H9 (cell line): ENCODE measurements around the gene ITPK1. TPM values are rescaled to one million over a fixed set of nuclear protein-coding genes. Genes with fewer than 3 reads are reported as not detected.

Experiments
- DNase-seq: peaks from one replicate; pipeline ENCODE4 v3.0.0-alpha.2; 2017
- H2AFZ ChIP-seq: one replicate; pipeline ENCODE4 v1.6.1; 2013; ENCODE audit warnings: mild to moderate bottlenecking, low read length, control low read depth, moderate library complexity
- H2AK5ac ChIP-seq: 2 replicates; pipeline ENCODE4 v1.6.1; 2013; ENCODE audit warnings: low read length, control low read depth, mixed read lengths; ENCODE audit not compliant: insufficient read length
- H2BK120ac ChIP-seq: one replicate; pipeline ENCODE4 v1.6.1; 2013; ENCODE audit warnings: low read depth, mild to moderate bottlenecking, low read length, control low read depth, inconsistent platforms; ENCODE audit not compliant: poor library complexity, severe bottlenecking
- H2BK12ac ChIP-seq: 2 replicates; pipeline ENCODE4 v1.6.1; 2013; ENCODE audit warnings: low read length, control low read depth, mixed read lengths, low read depth; ENCODE audit not compliant: insufficient read length
- H2BK15ac ChIP-seq: 2 replicates; pipeline ENCODE4 v1.6.1; 2013; ENCODE audit warnings: low read depth, low read length, control low read depth
- H2BK20ac ChIP-seq: one replicate; pipeline ENCODE4 v1.6.1; 2013; ENCODE audit warnings: low read depth, mild to moderate bottlenecking, low read length, control low read depth, inconsistent platforms; ENCODE audit not compliant: poor library complexity, severe bottlenecking
- H2BK5ac ChIP-seq: 2 replicates; pipeline ENCODE4 v1.6.1; 2013; ENCODE audit warnings: low read length, control low read depth, mixed read lengths; ENCODE audit not compliant: insufficient read length
- H3K14ac ChIP-seq: 2 replicates; pipeline ENCODE4 v1.6.1; 2013; ENCODE audit warnings: low read length, control low read depth; ENCODE audit not compliant: insufficient read depth
- H3K18ac ChIP-seq: 2 replicates; pipeline ENCODE4 v1.6.1; 2013; ENCODE audit warnings: low read depth, mild to moderate bottlenecking, mixed read lengths, low read length, control low read depth; ENCODE audit not compliant: insufficient read length
- H3K23ac ChIP-seq: 2 replicates; pipeline ENCODE4 v1.6.1; 2013; ENCODE audit warnings: low read length, control low read depth, mixed read lengths, low read depth; ENCODE audit not compliant: insufficient read length
- H3K23me2 ChIP-seq: 2 replicates; pipeline ENCODE4 v1.6.1; 2013; ENCODE audit warnings: low read depth, mild to moderate bottlenecking, mixed read lengths, low read length, control low read depth; ENCODE audit not compliant: insufficient read length, poor library complexity, severe bottlenecking
- H3K27ac ChIP-seq: 2 replicates; pipeline ENCODE4 v1.5.1; 2013; ENCODE audit warnings: low read length, control low read depth, mixed read lengths, low read depth; ENCODE audit not compliant: insufficient read length
- H3K27me3 ChIP-seq: 2 replicates; pipeline ENCODE4 v1.6.1; 2013; ENCODE audit warnings: low read length, control low read depth, inconsistent platforms; ENCODE audit not compliant: insufficient read depth
- H3K4ac ChIP-seq: 2 replicates; pipeline ENCODE4 v1.6.1; 2013; ENCODE audit warnings: low read depth, mild to moderate bottlenecking, control low read depth, inconsistent platforms, low read length, moderate library complexity
- H3K4me1 ChIP-seq: 2 replicates; pipeline ENCODE4 v1.6.1; 2013; ENCODE audit warnings: low read length, control low read depth, inconsistent platforms; ENCODE audit not compliant: insufficient read depth
- H3K4me2 ChIP-seq: 2 replicates; pipeline ENCODE4 v1.6.1; 2013; ENCODE audit warnings: low read length, control low read depth, mixed read lengths; ENCODE audit not compliant: insufficient read length, insufficient read depth
- H3K56ac ChIP-seq: 2 replicates; pipeline ENCODE4 v1.6.1; 2013; ENCODE audit warnings: low read depth, mild to moderate bottlenecking, mixed read lengths, low read length, control low read depth; ENCODE audit not compliant: insufficient read length
- H3K79me1 ChIP-seq: 2 replicates; pipeline ENCODE4 v1.6.1; 2013; ENCODE audit warnings: low read depth, mild to moderate bottlenecking, moderate library complexity, low read length, control low read depth, inconsistent platforms; ENCODE audit not compliant: insufficient read depth, poor library complexity, severe bottlenecking
- H3K79me2 ChIP-seq: 2 replicates; pipeline ENCODE4 v1.6.1; 2013; ENCODE audit warnings: low read length, control low read depth, inconsistent platforms; ENCODE audit not compliant: insufficient read depth
- H3K9ac ChIP-seq: 2 replicates; pipeline ENCODE4 v1.6.1; 2013; ENCODE audit warnings: low read length, control low read depth, mixed read lengths; ENCODE audit not compliant: insufficient read length; ENCODE audit errors: extremely low read depth
- H3K9me3 ChIP-seq: one replicate; pipeline ENCODE4 v1.6.1; 2013; ENCODE audit warnings: low read depth, low read length, inconsistent platforms; ENCODE audit not compliant: control insufficient read depth
- H3T11ph ChIP-seq: one replicate; pipeline ENCODE4 v1.6.1; 2013; ENCODE audit warnings: mild to moderate bottlenecking, low read length, control low read depth, inconsistent platforms
- H4K20me1 ChIP-seq: one replicate; pipeline ENCODE4 v1.6.1; 2013; ENCODE audit not compliant: control insufficient read depth, insufficient read length, insufficient read depth
- H4K5ac ChIP-seq: 2 replicates; pipeline ENCODE4 v1.6.1; 2013; ENCODE audit warnings: low read depth, mild to moderate bottlenecking, mixed read lengths, low read length, control low read depth; ENCODE audit not compliant: insufficient read length
- H4K8ac ChIP-seq: replicated peaks from 2 replicates; pipeline ENCODE4 v1.6.1; 2013; ENCODE audit warnings: low read length, control low read depth, mixed read lengths, low read depth; ENCODE audit not compliant: insufficient read length
- H4K91ac ChIP-seq: 2 replicates; pipeline ENCODE4 v1.6.1; 2013; ENCODE audit warnings: low read depth, mild to moderate bottlenecking, moderate library complexity, mixed read lengths, low read length, control low read depth; ENCODE audit not compliant: insufficient read length
- H3K27ac Mint-ChIP-seq, 3 experiments: 2 replicates in 2 of 3; 3 replicates in 1 of 3; pipeline ENCODE4 v1.8.0; 2020 to 2021; ENCODE audit warnings: mixed read lengths in 3 of 3, mild to moderate bottlenecking in 1 of 3, moderate library complexity in 1 of 3
- H3K27me3 Mint-ChIP-seq: 2 replicates; pipeline ENCODE4 v1.8.0; 2021; ENCODE audit warnings: low read depth, mild to moderate bottlenecking, moderate library complexity, mixed read lengths
- H3K36me3 Mint-ChIP-seq, 3 experiments: 2 replicates in 2 of 3; 3 replicates in 1 of 3; pipeline ENCODE4 v1.8.0; 2020 to 2021; ENCODE audit warnings: low read depth in 3 of 3, mixed read lengths in 3 of 3; ENCODE audit not compliant: insufficient read depth in 1 of 3
- H3K4me1 Mint-ChIP-seq, 2 experiments: 2 replicates each; pipeline ENCODE4 v1.8.0; 2020; ENCODE audit warnings: mixed read lengths in 2 of 2
- H3K4me3 Mint-ChIP-seq, 2 experiments: 2 replicates in 1 of 2; 3 replicates in 1 of 2; pipeline ENCODE4 v1.8.0; 2020 to 2021; ENCODE audit warnings: mild to moderate bottlenecking in 2 of 2, mixed read lengths in 2 of 2, moderate library complexity in 1 of 2
- H3K9me3 Mint-ChIP-seq, 2 experiments: 2 replicates in 1 of 2; 3 replicates in 1 of 2; pipeline ENCODE4 v1.8.0; 2020; ENCODE audit warnings: mild to moderate bottlenecking in 2 of 2, mixed read lengths in 2 of 2, moderate library complexity in 1 of 2
- CTCF ChIP-seq: fragments of 200-600 bp; sonication (generic); conservative IDR thresholded peaks from 3 replicates; pipeline ENCODE4 v1.8.0; 2021; ENCODE audit warnings: antibody characterized with exemption, mild to moderate bottlenecking
- WGBS: extraction: QIAGEN DNeasy Blood & Tissue Kit; methylation state at CpG from one replicate; pipeline ENCODE4 v1.1.7; 2013; ENCODE audit warnings: missing lambda C conversion rate, low lambda C conversion rate, mixed read lengths; ENCODE audit not compliant: insufficient read length; ENCODE audit errors: extremely low coverage; 5-methylcytosine and 5-hydroxymethylcytosine counted together
- total RNA-seq: library from RNA; stranded (reverse); gene quantifications from 2 replicates; pipeline ENCODE4 v1.2.1, GENCODE V29; 2021

ITPK1 gene
- total RNA-seq, 1 experiment from 2014 or later = 92.7 TPM

DNA sequence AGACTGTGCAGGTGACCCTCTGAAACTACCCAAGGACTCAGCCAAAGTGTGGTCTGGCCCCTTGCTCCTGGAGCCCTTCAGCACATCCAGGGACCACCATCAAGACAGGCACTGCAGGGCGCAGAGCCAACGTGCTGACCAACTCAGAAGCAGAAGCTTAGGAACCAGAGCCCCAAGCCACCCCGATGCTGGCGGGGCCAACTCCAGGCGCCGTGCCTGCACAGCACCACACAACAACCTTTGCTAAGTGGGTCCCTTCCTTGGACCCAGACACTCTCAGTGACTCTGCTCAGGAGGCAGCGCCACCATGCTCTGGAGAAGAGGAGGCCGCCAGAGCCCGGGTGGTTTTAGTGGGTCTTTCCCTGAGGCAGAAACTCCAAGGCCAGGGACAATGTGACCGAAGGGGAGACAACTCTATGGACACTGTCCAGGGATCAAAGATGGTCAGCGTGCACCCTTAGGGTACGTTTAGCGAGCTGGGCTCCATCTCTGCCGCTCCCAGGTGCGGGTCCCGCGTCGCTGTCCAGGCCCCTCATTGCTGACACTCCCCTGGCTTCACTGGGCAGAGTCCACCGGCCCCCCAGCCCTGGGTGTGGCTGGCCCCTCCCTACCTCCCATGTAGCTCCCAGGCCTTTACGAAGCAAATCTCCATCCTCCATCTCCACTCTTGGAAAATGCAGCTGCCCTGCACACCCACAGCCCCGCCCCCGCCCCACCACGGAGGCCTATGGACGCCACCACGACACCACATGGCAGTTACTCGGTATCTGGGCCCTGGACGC, 176.6 kb downstream of the ITPK1 start:
- Histone ChIP-seq H3T11ph (no peak overlapping the region), H3K9ac (no peak overlapping the region), H2AK5ac (no peak overlapping the region)

More for the DNA sequence above, 176.6 kb downstream of the ITPK1 start:
- Mint-ChIP-seq H3K27ac (no peak overlapping the region), H3K4me3 (no peak overlapping the region), H3K36me3 (peaks cover 7 to 11% (median 7%) of the 10 kb centered on the region in 3 experiments), H3K27me3 (no peaks in the 10 kb centered on the region; the same call in 1 of the 2 replicates), H3K4me1 (no peaks in the 10 kb centered on the region), H3K9me3 (no peaks in the 10 kb centered on the region)
- Histone ChIP-seq H2BK20ac (no peak overlapping the region), H4K5ac (no peak overlapping the region), H3K23me2 (no peaks in the 10 kb centered on the region), H3K23ac (no peak overlapping the region), H4K20me1 (no peaks in the 10 kb centered on the region), H3K4me1 (no peaks in the 10 kb centered on the region), H3K4me2 (no peak overlapping the region), H3K9me3 (no peaks in the 10 kb centered on the region), H2AFZ (no peak overlapping the region), H3K14ac (no peak overlapping the region; the same call in 1 of the 2 replicates), H3K79me1 (no peaks in the 10 kb centered on the region), H3K79me2 (no peaks in the 10 kb centered on the region), H3K27ac (no peak overlapping the region), H3K56ac (no peak overlapping the region), H3K4ac (no peak overlapping the region), H2BK12ac (no peak overlapping the region), H2BK120ac (no peak overlapping the region), H4K91ac (no peak overlapping the region), H4K8ac (no peak overlapping the region), H3K27me3 (no peaks in the 10 kb centered on the region), H3K18ac (no peak overlapping the region), H2BK5ac (no peak overlapping the region), H2BK15ac (no peak overlapping the region)
- no peak for DNase-seq
- TF ChIP-seq CTCF = no peak
- no CpG with 5 or more reads among the region's 27 CpGs for WGBS
